CD1c-positive myeloid dendritic cell (primary cell): Measurements from ENCODE around the gene FAM163A.
"Not testable (repeated sequence)": the region's sequence is repeated elsewhere in the genome, so short reads cannot be mapped to it uniquely, and the experiment has no call there.

Source experiments
- DNase-seq: peaks from one replicate; pipeline ENCODE4 v3.0.0-alpha.2; 2016; ENCODE audit errors: extremely low spot score

The FAM163A gene

DNA sequence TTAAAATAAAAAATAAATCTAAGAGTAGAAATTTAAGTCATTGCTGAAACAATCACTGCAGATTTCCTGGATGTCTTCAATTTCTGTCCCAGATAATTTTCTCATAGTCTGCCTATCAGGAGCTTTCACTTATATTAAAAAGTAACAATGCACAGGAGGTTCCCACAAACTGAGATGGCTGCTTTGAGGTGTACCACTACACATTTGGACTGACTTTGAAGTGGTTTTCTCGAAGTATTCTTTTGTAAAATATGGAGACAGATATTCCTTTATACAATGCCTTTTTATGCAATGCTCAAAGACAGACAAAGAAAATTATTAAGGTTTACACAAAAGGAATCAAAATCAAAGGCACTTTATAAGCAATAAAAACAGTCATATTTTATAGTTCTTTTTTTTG, 110.0 kb downstream of the FAM163A start:
- no peak for DNase-seq

GRCh38 chr1:179855831-179856230, 112.7 kb downstream of the FAM163A start:
- not testable (repeated sequence) for DNase-seq

DNA sequence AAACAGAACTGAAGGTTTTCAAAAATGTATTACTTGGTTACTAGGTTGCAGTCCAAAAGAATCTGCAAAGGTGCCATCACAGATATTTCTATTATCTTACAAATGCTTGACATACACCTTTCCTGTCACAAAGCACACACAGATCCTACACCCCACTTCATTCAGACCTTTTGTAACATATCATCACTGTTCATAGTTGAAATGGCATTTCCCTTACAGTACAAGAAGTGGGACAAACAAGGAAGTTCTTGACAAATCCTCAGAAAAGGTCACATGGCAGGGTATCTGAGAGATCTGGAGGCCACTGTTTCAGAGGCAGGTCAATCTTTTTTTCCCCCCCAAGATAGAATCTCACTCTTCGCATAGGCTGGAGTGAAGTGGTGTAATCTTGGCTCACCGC, 113.2 kb downstream of the FAM163A start:
- peak; percentile 31 for DNase-seq

- DNase-seq = peak; percentile 34
Observed at GRCh38 chr1:179857009-179857408, 113.9 kb downstream of the FAM163A start.

GRCh38 chr1:179860652-179861051, 117.6 kb downstream of the FAM163A start:
- DNase-seq = no peak

- no peak for DNase-seq
Observed at GRCh38 chr1:179865377-179865776, 122.3 kb downstream of the FAM163A start.
